Epithelial cell of proximal tubule (primary cell): ENCODE results near the gene BOD1. TPM values are rescaled to one million over a fixed set of nuclear protein-coding genes. Genes with fewer than 3 reads are reported as not detected.

Source experiments
- DNase-seq: peaks from one replicate; pipeline ENCODE4 v3.0.0-alpha.2; 2011; ENCODE audit warnings: low read depth
- H3K4me3 ChIP-seq: 2 replicates; pipeline ENCODE4 v1.5.1; 2011; ENCODE audit warnings: low read depth, mild to moderate bottlenecking, low read length
- total RNA-seq: library from RNA; depleted of rRNA; stranded (reverse); fragments of >200 nt; gene quantifications from 2 replicates; pipeline ENCODE4 v1.2.3, GENCODE V29; 2015
- TF ChIP-seq, protein P1 (sequence below): conservative IDR thresholded peaks from 2 replicates; pipeline ENCODE4 v1.5.1; 2012; ENCODE audit warnings: low read depth, mild to moderate bottlenecking, low read length

BOD1 gene
- total RNA-seq, 1 donor from 2014 or later = 29.8 TPM

DNA sequence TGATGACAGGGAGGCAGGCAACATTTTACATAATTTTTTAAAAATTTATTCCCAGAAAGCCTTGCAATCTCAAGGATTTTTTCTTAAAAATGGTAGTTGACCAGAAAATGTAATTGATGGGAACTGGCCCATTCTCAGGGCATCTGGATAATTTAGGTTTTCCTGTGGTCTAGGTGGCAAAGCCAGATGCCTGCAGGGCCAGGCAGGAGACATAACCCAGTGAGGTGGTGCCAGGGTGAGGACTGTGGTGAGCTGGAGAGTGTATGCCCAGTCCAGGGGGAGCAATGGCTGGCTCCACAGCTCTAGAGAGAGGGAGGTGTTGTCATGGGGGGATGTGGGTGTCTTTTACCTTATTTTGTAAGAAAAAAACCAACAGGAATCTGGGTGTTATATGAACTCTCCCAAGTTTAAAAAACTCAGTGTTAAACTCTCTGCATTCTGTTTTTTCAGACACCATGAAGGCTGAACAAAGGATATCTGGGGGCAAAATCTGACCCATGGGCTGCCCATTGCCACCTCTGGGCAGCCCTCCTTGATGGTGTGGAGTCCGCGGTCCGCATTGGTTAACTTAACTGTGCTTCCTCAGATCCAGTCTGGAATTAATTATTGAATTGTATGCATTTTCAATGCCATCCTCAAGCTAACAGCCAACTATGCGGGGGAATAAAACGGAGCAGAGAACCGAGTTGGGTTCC, 43.9 kb downstream of the BOD1 start:
- H3K4me3 ChIP-seq = peak overlapping the region; percentile 22
- TF ChIP-seq, protein P1, sequence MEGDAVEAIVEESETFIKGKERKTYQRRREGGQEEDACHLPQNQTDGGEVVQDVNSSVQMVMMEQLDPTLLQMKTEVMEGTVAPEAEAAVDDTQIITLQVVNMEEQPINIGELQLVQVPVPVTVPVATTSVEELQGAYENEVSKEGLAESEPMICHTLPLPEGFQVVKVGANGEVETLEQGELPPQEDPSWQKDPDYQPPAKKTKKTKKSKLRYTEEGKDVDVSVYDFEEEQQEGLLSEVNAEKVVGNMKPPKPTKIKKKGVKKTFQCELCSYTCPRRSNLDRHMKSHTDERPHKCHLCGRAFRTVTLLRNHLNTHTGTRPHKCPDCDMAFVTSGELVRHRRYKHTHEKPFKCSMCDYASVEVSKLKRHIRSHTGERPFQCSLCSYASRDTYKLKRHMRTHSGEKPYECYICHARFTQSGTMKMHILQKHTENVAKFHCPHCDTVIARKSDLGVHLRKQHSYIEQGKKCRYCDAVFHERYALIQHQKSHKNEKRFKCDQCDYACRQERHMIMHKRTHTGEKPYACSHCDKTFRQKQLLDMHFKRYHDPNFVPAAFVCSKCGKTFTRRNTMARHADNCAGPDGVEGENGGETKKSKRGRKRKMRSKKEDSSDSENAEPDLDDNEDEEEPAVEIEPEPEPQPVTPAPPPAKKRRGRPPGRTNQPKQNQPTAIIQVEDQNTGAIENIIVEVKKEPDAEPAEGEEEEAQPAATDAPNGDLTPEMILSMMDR = no peak
- no peak for DNase-seq

DNA sequence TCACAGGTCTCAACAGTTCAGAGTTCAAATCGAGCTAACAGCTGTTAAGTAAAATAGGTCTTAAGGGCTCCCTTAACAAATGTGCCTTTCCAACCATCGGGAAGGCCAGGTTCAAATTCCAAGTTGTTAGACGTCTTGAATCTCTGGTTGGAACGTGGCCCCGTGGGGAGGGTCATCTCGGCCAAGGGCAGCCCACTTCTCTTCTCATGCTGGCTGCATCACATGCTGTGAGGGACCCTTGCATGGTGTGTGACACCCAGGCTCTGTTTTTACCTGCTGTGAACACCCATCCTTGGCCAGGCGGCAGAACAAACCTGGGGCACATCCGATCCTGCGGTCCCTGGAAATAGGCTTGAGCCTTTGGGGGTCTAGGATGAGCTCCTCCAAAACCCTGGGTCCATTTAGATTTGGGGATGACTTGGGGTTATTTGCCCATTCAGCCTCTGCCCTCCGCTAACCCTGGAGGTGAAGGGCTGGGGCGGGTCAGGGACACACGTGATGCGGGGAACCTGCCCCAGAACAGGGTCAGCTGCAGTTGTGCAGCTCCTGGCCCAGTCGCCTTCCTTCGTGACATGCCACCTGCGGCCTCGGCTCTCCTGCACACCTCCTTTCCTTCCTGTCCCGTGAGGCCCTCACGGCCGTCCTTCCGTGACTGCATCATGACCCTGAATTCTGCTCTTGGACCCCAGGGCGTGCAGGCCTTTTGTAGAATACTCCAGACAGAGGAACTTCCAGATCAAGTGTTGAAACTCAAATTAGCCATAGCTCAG, 45.9 kb downstream of the BOD1 start:
- TF ChIP-seq, protein P1 = no peak
- DNase-seq = no peak

GRCh38 chr5:173568703-173569102, 47.7 kb downstream of the BOD1 start:
- TF ChIP-seq, protein P1 = no peak
- DNase-seq = no peak
- no peak overlapping the region for H3K4me3 ChIP-seq

More for the DNA sequence above, 45.9 kb downstream of the BOD1 start:
- no peak overlapping the region for H3K4me3 ChIP-seq

- DNase-seq = no peak
- no peak overlapping the region for H3K4me3 ChIP-seq
Measured at GRCh38 chr5:173568128-173568527, 48.3 kb downstream of the BOD1 start.

GRCh38 chr5:173567548-173567947, 48.9 kb downstream of the BOD1 start:
- no peak for DNase-seq
- no peak overlapping the region for H3K4me3 ChIP-seq
- TF ChIP-seq, protein P1 = no peak

More at GRCh38 chr5:173568128-173568527, 48.3 kb downstream of the BOD1 start:
- TF ChIP-seq, protein P1 = no peak

- no peak for DNase-seq
- H3K4me3 ChIP-seq = no peak overlapping the region
- TF ChIP-seq, protein P1 = no peak
Measured at GRCh38 chr5:173565491-173566072, 50.9 kb downstream of the BOD1 start.
